Transverse colon (tissue), 4 donors: Measurements from ENCODE around the gene LRRC63.

ENCODE experiments used
- CTCF ChIP-seq, 5 experiments: fragments of 200-600 bp in 3 of 5; fragments of 450-650 bp in 2 of 5; sonication (generic) in 3 of 5; IDR thresholded peaks; 1 replicate in 2 of 5; 2 replicates in 3 of 5; pipeline ENCODE4 v1.5.1; 2016 to 2017; ENCODE audit warnings: antibody characterized with exemption in 5 of 5, inconsistent platforms in 3 of 5, mild to moderate bottlenecking in 2 of 5, moderate library complexity in 1 of 5
- EP300 ChIP-seq: sonication (generic); formaldehyde crosslinking; IDR thresholded peaks from one replicate; pipeline ENCODE4 v1.6.1; 2017; ENCODE audit warnings: antibody characterized with exemption, low read depth
- POLR2A ChIP-seq: fragments of 450-650 bp; IDR thresholded peaks from one replicate; pipeline ENCODE4 v1.6.1; 2016; ENCODE audit warnings: antibody characterized with exemption, mild to moderate bottlenecking, moderate library complexity
- POLR2AphosphoS5 ChIP-seq, 3 donors: sonication (generic); formaldehyde crosslinking; IDR thresholded peaks; one replicate each; pipeline ENCODE4 v1.6.1; 2016; ENCODE audit warnings: antibody characterized with exemption in 3 of 3

GRCh38 chr13:46313024-46313423 is 101.3 kb downstream of the LRRC63 start:
- TF ChIP-seq CTCF (IDR thresholded peaks at IDR 0.05) (no peak), POLR2A (no peak), POLR2AphosphoS5 (IDR thresholded peaks at IDR 0.05) (no peak), EP300 (no peak)
